GM19035 (cell line): Measurements from ENCODE around the gene BANF2.

Experiments used
- ATAC-seq: cut with Tn5 transposase; IDR thresholded peaks from one replicate; pipeline ENCODE4 v1.9.1; 2021; ENCODE audit not compliant: unreplicated experiment

BANF2 gene

DNA sequence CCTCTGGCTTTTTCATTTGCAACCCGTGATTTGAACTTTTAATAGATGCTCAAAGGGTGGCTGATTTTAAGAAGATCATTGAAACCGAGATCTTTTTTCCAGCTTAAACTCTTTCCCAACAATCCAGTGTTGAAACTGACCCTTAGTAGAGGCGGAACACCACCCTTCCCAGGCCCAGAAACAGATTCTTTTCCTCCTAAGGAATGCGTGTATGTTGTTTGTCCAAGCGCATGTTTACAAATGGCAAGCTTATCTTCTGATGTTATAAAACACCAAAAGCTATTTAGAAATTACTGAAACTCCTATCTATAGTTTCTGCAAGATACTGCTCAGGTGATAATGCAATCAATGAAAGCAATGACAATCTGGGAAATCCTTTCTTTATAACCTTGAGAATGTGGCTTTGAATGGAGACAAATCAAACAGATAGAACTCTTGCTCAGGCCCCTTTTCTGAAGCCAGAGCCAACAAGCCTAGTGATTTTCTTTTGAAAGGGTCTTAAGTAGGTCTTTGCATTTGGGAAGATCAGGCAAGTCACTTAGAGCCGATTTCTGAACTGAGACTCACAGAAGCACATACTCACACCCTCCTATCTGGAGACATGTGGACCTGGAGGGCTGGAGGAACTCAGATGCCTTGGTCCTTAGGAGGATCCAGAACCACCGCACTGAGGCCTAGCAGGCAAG is 9.1 kb downstream of the BANF2 start:
- ATAC-seq = no peak

DNA sequence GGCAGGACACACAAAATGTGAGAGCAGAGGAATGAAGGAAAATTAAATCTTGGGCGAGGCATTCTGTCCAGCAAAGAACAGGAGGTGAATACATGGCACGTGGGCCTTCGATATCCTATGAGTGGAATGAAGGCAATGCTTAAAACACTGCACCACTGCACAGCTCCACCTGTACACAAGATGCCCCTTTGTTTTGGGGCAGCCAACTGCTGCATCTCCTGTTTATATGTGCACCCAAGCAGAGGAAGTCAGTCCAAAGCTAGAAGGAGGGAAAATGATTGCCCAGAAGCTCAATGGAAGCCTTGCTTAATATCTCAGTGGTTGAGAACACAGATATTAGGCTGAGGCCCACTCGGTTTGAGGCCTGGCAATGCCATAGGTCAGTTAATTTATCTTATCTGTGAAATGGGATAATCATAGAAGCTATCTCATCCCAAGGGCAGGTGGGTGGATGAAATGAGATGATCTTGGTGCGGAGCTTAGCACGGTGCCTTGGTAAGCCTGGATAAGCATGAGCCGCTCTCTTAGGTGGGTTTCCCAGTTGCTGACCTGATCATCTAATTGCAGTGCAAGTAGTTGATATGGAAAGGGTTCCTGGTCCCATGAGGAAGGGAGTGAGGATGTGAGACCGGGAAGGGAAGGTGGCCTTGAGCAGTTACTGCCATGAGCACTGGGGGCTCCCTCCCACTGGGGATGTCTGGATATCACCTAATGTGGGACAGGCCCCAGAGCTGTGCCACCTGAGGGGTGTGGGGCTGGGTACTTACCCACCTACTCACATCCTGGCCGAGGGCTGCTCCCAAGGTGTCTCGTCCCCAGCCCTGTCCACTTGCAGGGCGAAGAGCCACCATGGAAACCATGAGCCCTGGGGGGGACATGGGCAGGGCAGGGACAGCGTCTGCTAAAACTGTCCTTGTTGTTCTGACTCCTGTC is 9.9 kb downstream of the BANF2 start:
- no peak for ATAC-seq

DNA sequence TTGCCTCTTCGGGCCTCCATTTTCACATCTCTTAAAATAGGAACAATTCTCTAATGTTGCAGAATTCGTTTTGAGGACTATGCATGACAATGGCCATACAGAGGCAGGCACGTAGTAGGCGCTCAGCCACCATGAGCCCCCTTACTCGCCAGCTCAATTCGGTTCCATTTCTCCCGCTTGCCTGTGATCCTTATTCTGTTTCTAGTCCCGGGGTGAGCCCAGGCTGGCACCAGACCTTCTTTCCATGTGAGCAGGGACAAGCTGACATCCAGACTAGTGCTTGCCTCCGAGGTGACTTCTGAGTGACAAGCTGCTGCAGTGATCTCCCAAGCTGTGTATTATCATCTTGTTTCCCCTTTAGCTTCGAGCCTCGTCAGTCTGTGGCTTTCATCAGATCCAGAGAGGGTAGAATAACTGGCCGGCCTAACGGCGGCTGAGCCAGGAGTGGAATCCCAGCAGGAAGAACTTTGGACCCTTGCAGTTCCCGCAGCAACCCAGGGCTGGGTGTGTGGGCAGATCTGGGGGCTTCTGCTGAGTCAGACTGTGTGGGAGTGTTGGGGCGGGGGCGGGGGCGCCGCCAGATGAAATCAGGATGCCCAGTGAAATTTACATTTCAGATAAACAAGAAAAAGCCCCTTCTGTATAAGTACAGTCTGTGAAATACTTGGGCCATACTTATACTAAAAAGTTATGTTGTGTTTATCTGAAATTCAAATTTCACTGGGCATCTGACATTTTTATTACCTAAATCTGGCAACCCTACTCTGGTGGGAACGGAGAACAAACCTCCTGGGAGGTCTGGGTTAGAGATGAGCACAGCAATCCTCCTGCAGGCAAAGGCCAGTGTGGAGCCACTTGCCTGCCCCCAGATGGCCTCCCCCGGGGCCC is 10.9 kb downstream of the BANF2 start:
- no peak for ATAC-seq

DNA sequence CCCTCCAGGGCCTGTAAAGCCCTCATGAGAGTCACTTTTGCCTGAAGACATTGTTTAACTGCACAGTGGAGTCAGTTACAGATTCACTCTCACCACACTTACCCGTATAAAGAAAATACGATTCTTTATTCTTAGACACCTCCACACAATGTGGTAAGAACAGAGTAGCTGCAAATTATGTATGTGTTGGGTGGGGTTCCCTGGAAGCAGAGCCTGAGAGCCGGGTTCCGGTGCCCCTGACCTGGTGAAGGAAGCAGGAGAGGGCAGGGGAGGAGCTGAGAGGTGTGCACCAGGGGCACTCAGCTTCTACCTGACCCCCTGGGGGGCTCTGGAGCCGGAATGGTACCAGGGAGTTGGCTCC is 11.5 kb downstream of the BANF2 start:
- ATAC-seq = no peak

DNA sequence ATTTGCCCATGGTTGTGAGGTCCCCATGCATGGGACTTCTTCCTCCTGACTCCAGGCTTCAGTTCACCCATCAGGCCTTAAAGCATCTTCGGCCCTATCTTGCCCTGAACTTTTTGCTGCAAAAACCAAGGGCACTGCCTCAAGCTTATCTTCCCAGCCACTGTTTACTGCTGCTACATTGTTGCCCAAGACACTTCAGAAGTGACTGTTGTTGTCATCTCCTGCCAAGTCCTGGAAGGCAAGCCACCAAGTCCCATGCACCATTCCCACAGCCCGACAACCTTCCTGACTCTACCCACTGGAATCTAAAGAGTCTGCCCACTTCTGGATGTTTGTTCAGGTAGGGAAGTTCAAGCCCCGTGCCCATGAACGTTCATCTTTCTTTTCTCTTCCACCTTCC is 12.4 kb downstream of the BANF2 start:
- no peak for ATAC-seq

DNA sequence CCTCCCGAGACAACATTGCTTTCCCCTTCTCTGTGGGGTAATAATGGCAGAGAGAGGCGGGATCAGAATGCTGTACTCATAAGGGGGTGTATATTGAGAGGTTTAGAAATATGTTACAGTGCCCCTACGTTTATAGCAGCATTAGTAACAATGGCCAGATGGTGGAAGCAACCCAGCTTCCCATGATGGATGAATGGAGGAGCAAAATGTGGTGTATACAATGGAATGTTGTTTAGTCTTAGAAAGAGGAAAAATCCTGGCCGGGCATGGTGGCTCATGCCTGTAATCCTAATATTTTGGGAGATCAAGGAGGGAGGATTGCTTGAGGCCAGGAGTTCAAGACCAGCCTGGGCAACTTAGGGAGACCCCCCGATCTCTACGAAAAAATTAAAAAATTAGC is 12.9 kb downstream of the BANF2 start:
- no peak for ATAC-seq

DNA sequence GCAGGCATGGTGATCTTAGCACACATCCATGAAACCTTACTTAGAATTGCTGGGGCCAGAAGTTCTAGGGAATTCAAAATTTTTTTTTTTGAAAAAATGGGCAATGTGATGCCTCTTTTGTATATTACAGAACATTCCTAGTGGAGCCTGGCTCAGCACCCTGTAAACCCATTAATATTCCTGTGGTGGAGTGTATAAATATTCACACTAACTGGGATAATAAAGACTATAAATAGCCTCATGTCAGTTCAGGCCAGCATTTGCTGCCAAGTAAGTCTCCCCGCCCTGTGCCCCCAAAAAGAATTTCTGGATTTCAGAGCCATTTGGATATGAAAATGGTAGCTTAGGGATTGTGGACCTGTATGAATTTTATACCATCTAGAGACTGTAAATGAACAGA is 14.8 kb downstream of the BANF2 start:
- no peak for ATAC-seq

DNA sequence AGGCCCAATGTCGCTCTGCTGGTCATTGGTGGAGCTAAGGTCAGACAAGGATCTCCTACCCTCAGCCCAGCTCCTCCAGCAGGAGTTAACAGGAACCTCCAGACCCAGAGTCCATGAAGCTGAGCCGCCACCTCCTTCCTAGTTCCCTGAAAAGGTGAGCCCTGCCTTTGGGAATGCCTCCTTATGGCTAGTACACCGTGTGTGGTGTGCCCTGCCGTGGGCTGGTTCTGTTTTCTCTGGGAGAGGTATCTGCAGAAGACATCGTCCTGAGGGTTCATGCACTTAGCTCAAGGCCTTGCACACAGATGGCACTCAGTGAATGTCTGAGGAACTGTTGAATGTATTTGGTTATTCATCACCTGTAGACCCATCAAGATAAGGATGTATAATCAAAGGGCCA is 15.3 kb downstream of the BANF2 start:
- no peak for ATAC-seq

DNA sequence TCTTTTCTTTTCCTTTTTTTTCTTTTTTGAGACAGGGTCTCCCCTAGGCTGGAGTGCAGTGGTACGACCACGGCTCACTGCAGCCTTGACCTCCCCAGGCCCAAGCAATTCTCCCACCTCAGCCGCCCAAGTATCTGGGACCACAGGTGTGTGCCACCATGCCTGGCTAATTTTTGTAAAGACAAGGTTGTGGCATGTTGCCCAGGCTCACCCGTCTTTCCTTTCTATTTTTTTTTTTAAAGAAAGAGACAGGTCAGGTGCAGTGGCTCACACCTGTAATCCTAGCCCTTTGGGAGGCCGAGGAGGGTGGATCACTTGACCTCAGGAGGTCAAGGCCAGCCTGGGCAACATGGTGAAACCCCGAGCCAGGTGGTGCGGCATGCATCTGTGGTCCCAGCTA is 16.6 kb downstream of the BANF2 start:
- ATAC-seq = no peak

DNA sequence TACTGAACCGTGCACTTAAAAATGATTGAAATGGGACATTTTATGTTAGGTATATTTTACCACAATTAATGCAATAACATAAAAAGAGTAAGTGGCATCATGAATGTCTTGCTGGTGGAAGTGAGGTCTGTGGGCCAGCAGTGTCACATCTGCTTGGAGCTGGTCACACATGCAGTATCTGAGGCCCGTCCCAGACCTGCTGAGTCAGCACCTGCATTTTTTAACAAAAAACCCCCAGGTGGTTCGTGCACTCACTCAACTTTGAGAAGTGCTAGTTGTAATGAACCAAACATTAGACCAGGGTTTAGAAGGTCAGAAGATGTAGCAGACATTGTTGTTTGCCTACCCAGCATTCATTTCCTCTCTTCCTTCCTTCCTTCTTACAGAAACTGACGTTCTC is 21.0 kb downstream of the BANF2 start:
- ATAC-seq = no peak

DNA sequence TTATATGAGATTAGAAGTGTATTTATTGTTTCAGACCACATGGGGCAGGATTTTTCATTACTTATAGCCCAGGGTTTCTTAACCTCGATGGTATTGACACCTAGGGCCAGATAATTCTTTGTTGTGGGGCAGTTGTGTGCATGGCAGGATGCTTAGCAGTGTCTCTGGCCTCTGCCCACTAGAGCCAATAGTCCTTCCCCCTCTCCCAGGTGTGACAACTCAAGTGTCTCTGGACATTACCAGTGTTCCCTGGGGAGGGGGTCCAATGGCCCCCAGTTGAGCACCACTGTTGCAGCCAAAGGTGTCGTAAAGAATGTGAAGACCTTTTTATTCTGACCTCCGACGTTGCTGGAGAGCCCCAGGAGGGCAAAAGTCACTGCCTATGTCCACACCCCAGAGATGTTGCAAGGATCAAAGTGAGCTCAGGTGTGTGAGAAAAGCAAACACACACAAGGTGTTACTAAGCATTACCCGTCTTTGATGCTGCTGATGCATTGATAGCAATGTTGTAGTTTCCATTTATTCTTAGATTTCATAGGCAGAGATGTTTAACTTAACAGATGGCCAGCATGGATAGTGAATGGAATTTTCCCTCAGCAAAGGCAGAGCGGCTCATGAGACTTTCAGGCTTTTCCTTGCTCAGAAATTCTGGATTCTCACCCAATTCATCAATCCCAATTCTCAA is 22.2 kb downstream of the BANF2 start:
- ATAC-seq = no peak

DNA sequence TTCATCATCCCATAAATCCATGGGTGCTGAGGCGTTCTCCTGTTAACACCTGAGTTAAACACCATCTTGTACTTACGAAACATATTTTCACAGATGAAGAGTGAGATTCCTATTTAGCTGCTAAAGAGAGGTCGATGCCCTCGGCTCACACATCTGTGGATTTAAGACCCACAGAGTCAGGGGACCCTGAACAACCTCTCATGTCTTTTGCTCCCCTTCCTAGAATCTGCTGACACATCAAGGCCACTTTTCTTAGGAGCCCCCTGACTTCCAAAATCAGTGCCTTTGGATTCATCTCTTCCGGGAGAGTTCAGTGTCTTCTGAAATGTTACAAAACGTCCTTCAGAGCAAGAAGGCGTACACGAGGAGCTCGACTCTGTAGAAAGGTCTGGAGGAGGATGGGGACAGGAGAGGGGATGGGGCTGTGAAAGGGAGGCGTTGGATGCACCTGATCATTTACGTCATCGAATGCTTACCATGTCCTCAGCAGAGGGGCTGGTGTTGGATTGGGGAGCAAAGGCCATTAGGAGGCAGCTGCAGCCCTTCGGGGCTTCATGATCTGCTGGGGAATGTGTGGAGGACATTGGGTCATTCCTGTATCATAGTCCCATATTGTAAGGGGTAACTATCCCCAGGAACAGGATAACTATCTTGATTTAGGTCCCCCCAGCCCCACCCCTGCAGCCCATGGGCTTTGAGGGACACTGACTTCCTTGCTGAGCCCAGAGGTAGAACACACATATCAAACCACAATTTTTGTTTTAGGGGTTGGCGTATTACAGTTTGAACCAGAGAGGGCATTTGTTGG is 22.9 kb downstream of the BANF2 start:
- ATAC-seq = no peak

DNA sequence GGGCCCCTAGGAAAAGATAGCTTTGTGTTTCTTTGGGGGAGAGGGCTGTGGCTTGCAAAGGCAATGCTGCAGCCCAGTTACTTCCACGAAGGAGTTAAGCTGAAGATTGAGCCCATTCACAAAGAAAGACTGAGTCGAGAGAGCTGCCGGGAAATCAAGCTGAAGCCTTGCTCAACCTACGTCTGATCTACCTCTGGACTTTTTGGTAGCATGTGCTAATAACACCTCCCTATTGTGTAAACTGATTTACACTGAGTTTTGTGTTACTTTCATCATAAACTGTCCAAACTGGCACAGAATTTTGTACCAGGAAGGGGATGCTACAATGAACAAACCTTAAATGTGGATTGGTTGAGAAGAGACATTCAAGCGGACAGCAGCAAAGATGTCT is 23.5 kb downstream of the BANF2 start:
- ATAC-seq = no peak

DNA sequence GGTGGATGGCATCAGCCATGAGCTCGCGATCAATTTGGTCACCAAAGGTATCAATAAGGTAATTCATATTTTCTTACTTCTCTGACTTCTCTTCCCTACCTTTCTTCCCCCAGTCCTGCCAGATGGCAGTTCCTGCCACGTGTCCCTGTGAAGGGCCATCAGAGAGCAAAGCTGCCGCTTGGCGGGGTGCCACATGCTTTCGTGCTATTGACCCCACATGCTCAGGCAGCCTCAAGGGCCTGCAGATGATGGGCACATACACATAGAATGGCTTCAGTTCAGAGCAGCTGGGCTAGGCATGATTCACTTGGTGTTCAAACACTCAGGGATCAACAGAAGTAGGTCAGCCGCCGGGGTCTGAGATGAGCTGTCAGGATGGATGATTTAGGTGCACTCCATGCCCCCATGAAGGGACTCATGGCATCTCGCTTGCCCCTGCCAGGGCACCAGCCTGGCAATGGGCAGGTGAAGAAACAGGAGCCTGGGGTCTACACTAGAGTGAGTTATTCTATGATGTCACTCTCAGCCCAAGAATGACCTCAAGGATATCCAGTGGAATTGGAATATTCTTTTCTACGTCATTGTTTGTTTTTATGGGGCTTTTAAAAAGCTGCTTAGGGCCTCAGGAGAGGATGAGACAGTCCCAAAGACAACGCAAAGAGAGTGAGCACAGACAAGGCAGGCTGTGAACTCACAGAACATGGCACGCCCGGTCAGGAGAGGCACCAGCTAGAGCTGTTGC is 25.5 kb downstream of the BANF2 start:
- ATAC-seq = no peak

DNA sequence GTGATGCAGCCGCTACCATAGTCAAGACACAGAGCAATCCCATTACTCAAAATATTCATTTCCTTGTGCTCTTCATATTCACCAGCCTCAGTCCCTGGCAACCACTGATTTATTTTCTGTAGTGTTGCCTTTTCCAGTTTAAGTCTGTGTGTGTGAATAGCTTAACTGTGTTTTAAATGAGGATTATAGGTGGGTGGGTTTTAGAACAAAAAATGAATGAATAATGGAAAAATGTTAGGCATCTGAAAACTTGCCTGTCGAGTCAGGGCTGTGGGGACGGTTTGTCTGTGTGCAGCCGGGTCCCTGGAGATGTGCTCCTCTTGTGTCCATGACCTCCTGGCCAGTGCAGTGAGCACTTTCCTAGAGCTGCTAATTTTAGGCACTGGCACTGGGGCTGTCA is 27.1 kb downstream of the BANF2 start:
- ATAC-seq = no peak

DNA sequence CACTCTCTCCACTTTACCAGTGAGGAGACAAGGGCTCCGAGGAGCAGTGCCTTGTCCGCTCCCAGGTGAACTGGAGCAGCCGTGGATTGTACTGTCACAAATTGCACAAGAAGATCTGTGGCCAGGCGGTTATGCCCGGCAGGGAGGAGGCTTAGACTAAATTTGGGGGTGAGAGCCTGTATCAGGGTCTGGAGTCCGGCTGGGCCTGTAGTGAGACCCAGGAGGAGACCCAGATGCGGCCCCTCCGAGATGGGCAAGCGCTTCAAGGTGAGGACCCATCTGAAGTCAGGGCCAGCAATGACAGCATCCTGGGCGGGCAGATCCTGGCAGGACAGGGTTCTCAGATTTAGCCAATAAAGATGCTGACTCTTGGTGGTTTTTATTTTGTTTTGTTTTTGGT is 27.6 kb downstream of the BANF2 start:
- no peak for ATAC-seq

DNA sequence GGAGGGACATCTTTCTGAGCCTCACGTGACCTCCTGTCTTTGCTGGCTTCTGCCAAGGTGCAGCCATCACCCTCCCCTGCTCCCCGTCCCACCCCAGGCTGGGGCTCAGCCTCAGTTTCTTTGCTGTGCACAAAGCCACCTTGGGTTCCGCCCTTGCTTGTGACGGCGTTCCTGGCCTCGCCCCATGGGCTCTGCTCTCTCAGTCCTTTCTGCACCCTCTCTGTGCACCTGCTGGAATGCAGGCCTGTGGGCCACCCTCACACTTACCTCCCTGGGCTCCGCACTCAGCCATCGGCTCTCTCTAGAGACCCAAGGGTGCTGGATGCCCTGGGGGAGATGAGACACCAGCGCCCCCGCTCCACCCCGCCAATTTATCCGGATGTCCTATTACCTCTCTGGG is 28.3 kb downstream of the BANF2 start:
- ATAC-seq = no peak

DNA sequence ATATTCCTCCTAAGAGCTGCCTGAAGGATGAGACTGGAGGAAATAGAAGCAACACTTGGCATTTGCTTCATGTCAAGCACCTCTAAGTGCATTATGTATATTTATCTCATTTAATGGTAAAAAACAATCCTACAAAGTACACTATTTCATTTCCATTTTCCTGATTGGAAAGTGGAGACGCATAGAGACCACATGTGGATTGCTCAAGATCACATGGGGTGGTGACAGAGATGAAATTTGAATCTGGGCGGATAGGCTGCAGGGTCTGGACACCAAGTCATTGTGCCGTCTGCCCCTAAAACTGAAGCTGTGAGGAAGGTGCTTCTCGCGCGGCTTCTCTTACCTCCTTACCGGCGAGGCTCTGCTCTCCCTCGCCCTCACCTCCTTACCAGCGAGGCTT is 30.3 kb downstream of the BANF2 start:
- no peak for ATAC-seq

DNA sequence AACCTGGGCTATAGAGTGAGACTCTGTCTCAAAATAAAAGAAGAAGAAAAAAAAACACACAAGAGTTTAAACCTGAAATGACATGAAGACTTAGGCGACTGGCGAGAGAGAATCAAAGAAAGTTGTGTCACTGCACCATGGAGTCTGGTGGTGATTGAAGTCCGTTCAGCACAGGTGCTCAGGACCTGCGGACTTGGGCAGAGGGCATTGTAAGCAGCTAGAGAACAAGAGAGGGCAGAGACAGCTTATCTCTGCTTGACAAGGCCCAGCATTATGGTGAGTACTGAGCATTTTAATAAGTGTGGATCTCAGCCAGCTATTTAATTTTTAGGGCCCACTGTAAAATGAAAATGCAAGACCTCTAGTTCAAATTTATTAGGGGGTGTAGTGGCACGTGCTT is 31.5 kb downstream of the BANF2 start:
- ATAC-seq = no peak
